PC-3 (cell line): Measurements from ENCODE around the gene GNPTG.

Experiments used
- CTCF ChIP-seq: fragments of 300-600 bp; sonication (generic); conservative IDR thresholded peaks from 2 replicates; pipeline ENCODE4 v1.5.1; 2017; ENCODE audit warnings: antibody characterized with exemption, low read depth, mild to moderate bottlenecking, low read length
- EZH2phosphoT487 ChIP-seq: fragments of 300-600 bp; sonication (generic); IDR thresholded peaks from 2 replicates; pipeline ENCODE4 v1.6.1; 2018; ENCODE audit warnings: mild to moderate bottlenecking, antibody characterized with exemption, low read length, borderline replicate concordance

GRCh38 chr16:1412847-1413246, 61.1 kb downstream of the GNPTG start:
- TF ChIP-seq CTCF (no peak), EZH2phosphoT487 (no peak)
